ENCODE measurements around the gene ZNF223.

Gene ZNF223

DNA sequence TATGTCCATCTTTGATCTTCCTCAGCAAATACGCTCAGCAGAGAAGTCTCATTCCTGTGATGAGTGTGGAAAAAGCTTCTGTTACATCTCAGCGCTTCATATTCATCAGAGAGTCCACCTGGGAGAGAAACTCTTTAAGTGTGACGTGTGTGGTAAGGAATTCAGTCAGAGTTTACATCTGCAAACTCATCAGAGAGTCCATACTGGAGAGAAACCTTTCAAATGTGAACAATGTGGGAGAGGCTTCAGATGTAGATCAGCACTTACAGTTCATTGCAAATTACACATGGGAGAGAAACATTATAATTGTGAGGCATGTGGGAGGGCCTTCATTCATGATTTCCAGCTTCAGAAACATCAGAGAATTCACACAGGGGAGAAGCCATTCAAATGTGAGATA, 14.5 kb downstream of the ZNF223 start:
- H3K4me3 ChIP-seq (ENCODE audit: low read length): no peak overlapping the region
- no peak for DNase-seq (ENCODE audit: low read depth, low spot score)

DNA sequence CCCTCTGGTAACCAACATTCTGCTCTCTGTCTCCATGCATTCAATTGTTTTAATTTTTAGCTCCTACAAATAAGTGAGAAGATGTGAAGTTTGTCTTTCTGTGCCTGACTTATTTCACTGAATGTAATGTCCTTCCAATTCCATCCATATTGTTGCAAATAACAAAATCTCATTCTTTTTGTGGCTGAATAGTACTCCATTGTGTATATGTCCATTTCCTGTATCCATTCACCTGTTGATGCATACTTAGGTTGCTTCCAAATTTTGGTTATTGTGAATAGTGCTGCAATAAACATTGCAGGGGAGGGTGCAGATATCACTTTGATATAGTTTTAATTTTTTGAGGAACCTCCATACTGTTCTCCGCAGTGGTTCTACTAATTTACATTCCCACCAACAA, 17.6 kb downstream of the ZNF223 start:
- H3K4me3 ChIP-seq (ENCODE audit: low read length): no peak overlapping the region
- no peak for DNase-seq (ENCODE audit: low read depth, low spot score)

DNA sequence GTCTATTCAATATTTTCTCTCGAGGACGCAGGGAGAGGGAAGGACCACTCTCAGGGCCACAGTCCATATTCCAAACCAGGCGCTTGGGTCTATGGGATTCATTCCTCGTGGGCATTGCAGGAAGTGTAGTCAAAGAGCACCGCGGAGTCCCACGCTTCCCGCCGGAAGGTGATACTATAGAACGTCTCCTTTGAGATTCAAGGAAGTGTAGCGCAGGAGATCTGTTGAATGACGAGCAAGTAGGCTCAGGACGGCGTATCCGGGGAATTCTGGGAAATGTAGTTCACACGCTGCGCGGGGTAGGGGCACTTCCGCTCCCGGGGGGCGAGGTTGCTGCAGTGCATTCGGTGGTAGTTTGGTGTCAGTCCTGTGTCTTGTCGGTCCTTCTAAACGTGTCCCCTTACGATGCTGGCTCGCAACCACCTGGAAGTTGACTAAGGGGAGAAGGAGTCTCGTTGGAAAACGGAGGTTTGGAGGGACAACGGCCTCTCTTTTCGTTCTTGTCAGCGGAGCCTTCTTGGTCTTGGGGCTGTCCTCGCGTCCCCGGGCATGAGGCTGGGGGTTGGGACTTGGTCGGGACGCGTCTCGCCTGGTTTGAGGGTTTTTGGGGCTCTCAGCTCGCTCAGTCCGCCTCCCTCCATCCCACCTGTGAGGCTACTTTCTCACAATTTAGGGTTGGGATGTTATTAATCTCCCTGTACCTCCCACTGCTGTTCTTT, 20.1 kb downstream of the ZNF223 start, which contains the start of gene ZNF284:
Gene ZNF284, plus strand, starts transcription at position 336 of the 719 bp plus-strand sequence. CDS start 4,231 bp downstream, outside the sequence.
- no peak for DNase-seq (ENCODE audit: low read depth, low spot score)
- H3K4me3 ChIP-seq (ENCODE audit: low read length): no peak within 1 kb of the TSS

DNA sequence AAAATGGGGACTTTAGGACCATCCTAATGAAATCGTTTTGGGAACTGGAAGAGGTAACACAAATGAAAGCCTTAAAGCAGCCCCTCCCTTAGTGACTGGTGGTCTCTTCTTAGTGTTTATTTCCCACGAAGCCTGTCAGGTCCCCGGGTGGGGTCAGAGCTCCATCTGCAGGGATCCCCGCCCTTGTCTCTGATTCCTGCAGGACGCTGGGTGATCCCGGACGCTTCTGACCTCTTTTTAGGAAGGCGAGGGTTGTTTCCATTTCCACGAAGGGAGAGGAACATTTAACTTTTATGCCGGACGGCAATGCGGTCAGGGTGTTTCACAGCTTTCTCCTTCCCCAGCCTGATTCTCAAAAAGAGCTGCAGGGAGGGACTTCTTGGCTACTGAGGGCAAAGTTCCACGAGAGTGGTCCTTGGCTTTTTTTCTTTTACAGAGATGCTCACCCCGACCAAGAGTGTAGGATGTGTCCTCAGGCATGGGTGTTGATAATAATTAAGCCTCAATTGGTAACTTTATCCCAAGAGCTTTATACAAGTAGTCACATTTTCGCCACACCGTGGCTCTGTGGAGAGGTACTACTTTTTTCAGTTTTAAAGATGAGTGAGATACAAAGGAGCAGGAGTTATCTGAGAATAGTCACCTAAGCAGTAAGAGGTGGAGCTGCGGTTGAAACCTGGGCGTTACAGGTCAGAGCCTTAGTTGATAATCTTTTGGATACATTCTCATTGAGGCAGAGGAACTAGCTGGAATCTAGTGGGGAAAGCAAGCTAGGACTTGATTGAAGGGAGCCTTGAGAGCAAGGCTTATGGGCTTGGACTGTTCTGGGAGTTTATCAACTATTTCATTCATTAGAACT, 20.9 kb downstream of the ZNF223 start:
- H3K4me3 ChIP-seq (ENCODE audit: low read length): no peak overlapping the region
- DNase-seq (ENCODE audit: low read depth, low spot score): no peak

DNA sequence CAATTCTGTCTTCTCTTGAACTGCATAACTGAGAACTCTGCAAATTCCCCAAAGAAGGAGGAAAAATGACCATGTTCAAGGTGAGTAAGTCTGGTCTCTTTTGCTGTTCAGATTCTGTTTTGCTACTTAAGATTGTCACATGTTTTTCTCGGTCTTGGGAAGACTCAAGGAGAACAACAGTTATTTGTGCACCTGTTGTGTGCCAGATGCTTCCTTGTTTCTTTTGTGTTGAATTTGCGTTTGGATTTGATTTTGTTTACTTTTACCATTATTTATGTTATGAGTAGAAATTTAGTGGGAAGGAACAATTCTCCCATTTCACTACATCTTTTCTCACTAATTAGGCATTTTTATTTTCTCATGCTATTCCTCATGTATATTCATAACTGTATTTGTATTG, 24.5 kb downstream of the ZNF223 start:
- no peak overlapping the region for H3K4me3 ChIP-seq (ENCODE audit: low read length)
- no peak for DNase-seq (ENCODE audit: low read depth, low spot score)

DNA sequence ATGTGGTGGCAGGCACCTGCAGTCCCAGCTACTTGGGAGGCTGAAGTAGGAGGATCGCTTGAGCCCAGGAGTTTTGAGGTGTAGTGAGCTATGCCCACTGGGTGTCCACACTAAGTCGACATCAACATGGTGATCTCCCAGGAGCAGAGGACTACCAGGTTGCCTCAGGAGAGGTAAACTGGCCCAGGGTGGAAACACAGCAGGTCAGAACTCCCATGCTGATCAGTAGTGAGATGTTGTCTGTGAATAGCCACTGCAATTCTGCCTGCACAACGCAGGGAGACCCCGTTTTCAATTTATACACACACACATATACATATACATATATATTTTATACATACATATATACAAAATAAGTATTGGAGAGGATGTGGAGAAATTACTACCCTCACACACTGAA, 40.3 kb downstream of the ZNF223 start:
- no peak overlapping the region for H3K4me3 ChIP-seq (ENCODE audit: low read length)
- DNase-seq (ENCODE audit: low read depth, low spot score): no peak

DNA sequence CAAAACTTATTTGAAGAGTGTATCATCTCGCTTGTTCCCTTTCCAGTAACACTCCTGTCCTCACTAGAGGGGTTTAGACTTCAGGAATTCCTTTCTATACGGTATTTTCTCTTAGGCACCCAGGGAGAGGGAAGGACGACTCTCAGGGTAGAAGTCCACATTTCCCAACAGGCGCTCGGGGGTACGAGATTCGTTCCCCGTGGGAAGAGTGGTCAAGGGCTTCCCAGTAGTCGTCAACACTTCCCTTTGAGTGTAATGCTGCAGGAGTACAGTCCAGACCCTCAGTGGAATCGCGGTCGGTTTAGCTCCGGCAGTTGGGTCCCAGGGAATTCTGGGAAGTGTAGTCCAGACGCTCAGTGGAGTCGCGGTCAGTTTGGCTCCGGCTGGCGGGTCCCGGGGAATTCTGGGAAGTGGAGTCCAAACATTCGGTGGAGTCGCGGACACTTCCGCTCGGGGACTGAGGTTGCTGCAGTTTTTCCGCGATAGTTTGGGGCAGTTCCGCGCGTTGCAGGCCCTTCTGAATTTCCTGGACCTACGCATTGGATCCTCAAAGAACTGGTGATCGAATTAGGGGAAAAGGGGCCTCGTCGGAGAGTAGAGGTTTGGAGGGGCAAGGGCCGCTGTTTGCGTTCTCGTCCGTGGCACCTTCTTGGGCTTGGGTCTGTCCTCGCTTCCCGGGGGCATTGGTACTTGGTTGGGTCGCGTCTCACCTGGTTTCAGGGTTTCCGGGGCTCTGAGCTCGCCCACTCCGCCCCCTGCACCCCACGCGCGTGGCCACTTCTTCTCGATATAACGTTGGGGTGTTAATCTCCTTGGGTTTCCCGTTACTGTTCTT, 42.3 kb downstream of the ZNF223 start, which contains the start of gene ZNF224:
Gene ZNF224, plus strand, starts transcription at position 431 of the 835 bp plus-strand sequence. CDS start 3,513 bp downstream, outside the sequence.
- peak within 1 kb of the TSS; percentile 70 for H3K4me3 ChIP-seq (ENCODE audit: low read length)
- peak; percentile 76 for DNase-seq (ENCODE audit: low read depth, low spot score)

DNA sequence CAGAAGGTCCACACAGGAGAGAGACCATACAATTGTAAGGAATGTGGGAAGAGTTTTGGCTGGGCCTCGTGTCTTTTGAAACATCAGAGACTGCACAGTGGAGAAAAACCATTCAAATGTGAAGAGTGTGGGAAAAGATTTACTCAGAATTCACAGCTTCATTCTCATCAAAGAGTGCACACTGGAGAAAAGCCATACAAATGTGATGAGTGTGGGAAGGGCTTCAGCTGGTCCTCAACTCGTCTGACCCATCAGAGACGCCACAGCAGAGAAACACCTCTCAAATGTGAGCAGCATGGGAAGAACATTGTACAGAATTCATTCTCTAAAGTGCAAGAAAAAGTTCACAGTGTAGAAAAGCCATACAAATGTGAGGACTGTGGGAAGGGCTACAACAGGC, 55.9 kb downstream of the ZNF223 start:
- H3K4me3 ChIP-seq (ENCODE audit: low read length): no peak overlapping the region
- DNase-seq (ENCODE audit: low read depth, low spot score): no peak

DNA sequence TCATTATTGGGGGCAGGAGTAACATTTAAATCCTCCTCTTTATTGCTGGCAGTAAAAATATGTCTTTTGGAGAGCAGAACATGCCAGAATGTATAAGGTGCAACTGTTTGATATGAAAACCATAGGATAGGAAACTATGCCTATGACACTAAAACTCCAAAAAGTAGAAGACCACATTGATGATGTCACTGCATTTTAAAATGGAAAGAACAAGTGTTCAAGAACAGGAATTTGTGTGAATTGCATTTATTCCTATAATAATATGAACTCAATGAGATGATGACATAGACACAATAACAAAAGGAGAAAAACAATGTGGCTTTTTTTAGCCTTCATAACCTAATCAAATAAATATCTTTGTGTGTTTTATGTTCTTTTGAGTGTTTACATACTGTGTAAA, 57.6 kb downstream of the ZNF223 start:
- DNase-seq (ENCODE audit: low read depth, low spot score): no peak
- H3K4me3 ChIP-seq (ENCODE audit: low read length): no peak overlapping the region

DNA sequence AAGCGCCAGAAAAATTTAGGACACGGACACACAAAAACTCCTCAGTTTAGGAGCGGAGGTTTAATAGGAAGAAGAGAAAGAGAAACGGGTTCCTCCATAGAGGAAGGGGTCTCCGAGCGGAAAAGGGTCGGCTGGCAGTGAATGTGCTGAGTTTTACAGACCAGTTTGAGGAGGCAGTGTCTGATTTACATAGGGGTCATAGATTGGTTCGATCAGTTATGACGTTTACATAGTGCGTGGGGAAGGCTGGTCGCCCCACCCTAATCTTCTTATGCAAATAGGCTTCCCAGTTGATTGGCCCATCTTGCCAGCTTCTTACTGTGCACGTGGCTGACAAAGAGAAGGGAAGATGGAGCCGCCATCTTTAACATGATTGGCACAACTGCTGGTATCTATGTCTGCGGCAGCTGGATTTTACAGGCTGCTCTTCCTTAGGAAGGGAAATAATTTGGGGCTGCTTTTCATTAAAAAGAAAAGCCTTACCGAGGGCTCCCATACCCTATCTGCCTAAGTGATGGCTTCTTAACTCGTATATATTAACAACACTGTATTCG, 60.2 kb downstream of the ZNF223 start:
- DNase-seq (ENCODE audit: low read depth, low spot score): no peak

DNA sequence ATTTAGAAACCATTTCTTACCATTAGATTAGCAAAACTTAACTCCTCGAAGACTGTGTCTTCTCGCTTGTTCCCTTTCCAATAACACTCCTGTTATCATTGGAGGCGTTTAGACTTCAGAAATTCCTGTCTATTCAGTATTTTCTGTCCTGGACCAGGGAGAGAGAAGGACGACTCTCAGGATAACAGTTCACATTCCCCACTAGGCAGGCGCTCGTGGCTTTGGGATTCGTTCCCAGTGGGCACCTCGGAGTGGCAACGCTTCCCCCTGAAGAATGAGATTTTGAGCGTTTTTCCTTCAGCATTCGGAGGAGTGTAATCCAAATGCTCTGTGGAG, 60.9 kb downstream of the ZNF223 start:
- peak overlapping the region; percentile 80 for H3K4me3 ChIP-seq (ENCODE audit: low read length)
- DNase-seq (ENCODE audit: low read depth, low spot score): no peak

More for the DNA sequence above, 60.2 kb downstream of the ZNF223 start:
- no peak overlapping the region for H3K4me3 ChIP-seq (ENCODE audit: low read length)

DNA sequence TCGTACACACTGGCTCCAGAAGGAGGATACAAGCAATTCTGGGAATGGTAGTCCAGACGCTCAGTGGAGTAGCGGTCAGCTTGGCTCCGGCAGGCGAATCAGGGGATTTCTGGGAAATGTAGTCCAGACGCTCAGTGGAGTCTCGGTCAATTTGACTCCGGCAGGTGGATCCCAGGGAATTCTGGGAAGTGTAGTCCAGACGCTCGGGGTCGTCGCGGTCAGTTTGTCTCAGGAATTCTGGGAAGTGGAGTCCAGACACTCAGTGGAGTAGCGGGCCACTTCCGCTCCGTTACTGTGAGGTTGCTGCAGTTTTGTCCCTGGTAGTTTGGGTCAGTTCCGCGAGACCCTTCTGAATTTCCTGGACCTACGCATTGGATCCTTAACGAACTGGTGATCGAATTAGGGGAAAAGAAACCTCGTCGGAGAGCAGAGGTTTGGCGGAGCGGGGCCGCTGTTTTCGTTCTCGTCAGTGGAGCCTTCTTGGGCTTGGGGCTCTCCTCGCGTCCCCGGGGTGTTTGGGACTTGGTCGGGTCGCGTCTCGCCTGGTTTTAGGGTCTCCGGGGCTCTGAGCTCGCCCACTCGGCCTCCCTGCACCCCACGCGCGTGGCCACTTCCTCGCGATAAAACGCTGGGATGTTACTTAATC, 61.4 kb downstream of the ZNF223 start, which contains the start of gene ZNF225:
Gene ZNF225, plus strand, starts transcription at position 262 of the 646 bp plus-strand sequence. CDS start 2,429 bp downstream, outside the sequence.
- DNase-seq (ENCODE audit: low read depth, low spot score): peak; percentile 91
- peak within 1 kb of the TSS; percentile 80 for H3K4me3 ChIP-seq (ENCODE audit: low read length)

DNA sequence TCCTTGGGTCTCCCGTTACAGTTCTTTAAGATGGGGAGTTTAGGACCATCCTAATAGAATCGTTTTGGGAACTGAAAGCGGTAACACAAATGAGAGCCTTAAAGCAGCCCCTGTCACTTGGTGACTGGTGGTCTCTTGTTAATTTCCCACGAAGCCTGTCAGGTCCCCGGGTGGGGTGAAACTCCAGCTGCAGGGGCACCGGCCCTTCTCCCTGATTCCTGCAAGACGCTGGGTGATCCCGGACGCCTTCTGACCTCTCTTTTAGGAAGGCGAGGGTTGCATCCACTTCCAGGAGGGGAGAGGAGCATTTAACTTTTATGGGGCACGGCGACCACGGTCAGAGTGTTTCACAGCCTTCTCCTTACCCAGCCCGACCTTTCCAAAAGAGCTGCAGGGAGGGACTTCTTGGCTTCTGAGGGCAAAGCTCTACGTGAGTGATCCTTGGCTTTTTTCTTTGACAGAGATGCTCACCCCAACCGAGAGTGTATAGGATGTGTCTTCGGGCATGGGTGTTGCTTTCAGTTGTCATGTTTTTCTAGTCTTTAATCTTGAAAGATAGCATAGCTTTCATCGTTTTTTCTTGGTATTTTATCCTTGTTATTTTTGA, 62.1 kb downstream of the ZNF223 start:
- peak overlapping the region; percentile 80 for H3K4me3 ChIP-seq (ENCODE audit: low read length)
- no peak for DNase-seq (ENCODE audit: low read depth, low spot score)
